Activated CD4-positive, alpha-beta T cell treated with anti-CD3 and anti-CD28 coated beads, Interleukin-2, Interleukin-4, amounts not matched to agents 100 ng/mL and 50 ng/mL, durations not matched to agents 16 hours and 8 hours (primary cell): ENCODE data around the gene FOXD2.

Experiments used
- DNase-seq: peaks from one replicate; pipeline ENCODE4 v3.0.0-alpha.2; 2020; ENCODE audit warnings: low spot score

The FOXD2 gene

GRCh38 chr1:47417170-47418044, 20.4 kb upstream of the FOXD2 start:
- DNase-seq, result no peak

- no peak for DNase-seq
These were observed 19.7 kb upstream of the FOXD2 start for GRCh38 chr1:47418122-47418521.

- DNase-seq, result no peak
These were observed 19.0 kb upstream of the FOXD2 start for GRCh38 chr1:47418681-47419325.

GRCh38 chr1:47420547-47420946, 17.3 kb upstream of the FOXD2 start:
- DNase-seq, result no peak

- DNase-seq, result no peak
These were observed 14.0 kb upstream of the FOXD2 start for GRCh38 chr1:47423872-47424271.

- DNase-seq, result no peak
These were observed 13.4 kb upstream of the FOXD2 start for GRCh38 chr1:47424336-47424982.

GRCh38 chr1:47431534-47431933, 6.3 kb upstream of the FOXD2 start:
- DNase-seq, result peak; percentile 21

GRCh38 chr1:47432071-47433036, 5.5 kb upstream of the FOXD2 start:
- peak; percentile 56 for DNase-seq

- no peak for DNase-seq
These were observed 4.8 kb upstream of the FOXD2 start for GRCh38 chr1:47433037-47433421.

GRCh38 chr1:47433477-47434050, 4.3 kb upstream of the FOXD2 start:
- no peak for DNase-seq

GRCh38 chr1:47434051-47434842, 3.6 kb upstream of the FOXD2 start:
- no peak for DNase-seq

GRCh38 chr1:47435506-47436303, 2.1 kb upstream of the FOXD2 start:
- no peak for DNase-seq

GRCh38 chr1:47436304-47436978, 1.4 kb upstream of the FOXD2 start:
- DNase-seq, result peak; percentile 87

- peak; percentile 24 for DNase-seq
These were observed 831 bp upstream of the FOXD2 start for GRCh38 chr1:47436979-47437446.

GRCh38 chr1:47438165-47439016, 547 bp downstream of the FOXD2 start:
- no peak for DNase-seq

GRCh38 chr1:47439017-47439818, 1.4 kb downstream of the FOXD2 start:
- DNase-seq, result no peak
